Measurements from ENCODE around the gene AKR1B15. TPM values are rescaled to one million over a fixed set of nuclear protein-coding genes. Genes with fewer than 3 reads are reported as not detected.
"Not testable (repeated sequence)": the region's sequence is repeated elsewhere in the genome, so short reads cannot be mapped to it uniquely, and the experiment has no call there.

AKR1B15 gene
- total RNA-seq, 1 donor from 2014 or later = 0.31 TPM

GRCh38 chr7:134565643-134566136 is 16.8 kb downstream of the AKR1B15 start:
- peak; percentile 45 for DNase-seq

- no peak for DNase-seq
Observed at GRCh38 chr7:134567368-134567767, 18.5 kb downstream of the AKR1B15 start.

- not testable (repeated sequence) for DNase-seq
Observed at GRCh38 chr7:134569962-134570361, 21.1 kb downstream of the AKR1B15 start.

GRCh38 chr7:134571101-134571500 is 22.2 kb downstream of the AKR1B15 start:
- DNase-seq = no peak

- DNase-seq = no peak
Observed at GRCh38 chr7:134571746-134572461, 23.0 kb downstream of the AKR1B15 start.

- no peak for DNase-seq
Observed at GRCh38 chr7:134574322-134574721, 25.4 kb downstream of the AKR1B15 start.

- no peak for DNase-seq
Observed at GRCh38 chr7:134584290-134584689, 35.4 kb downstream of the AKR1B15 start.

GRCh38 chr7:134585897-134586296 is 37.0 kb downstream of the AKR1B15 start:
- no peak for DNase-seq

- no peak for DNase-seq
Observed at GRCh38 chr7:134587750-134588149, 38.8 kb downstream of the AKR1B15 start.

GRCh38 chr7:134589491-134589941 is 40.6 kb downstream of the AKR1B15 start:
- no peak for DNase-seq

GRCh38 chr7:134593530-134594392 is 44.9 kb downstream of the AKR1B15 start:
- DNase-seq = peak; percentile 56

- DNase-seq = no peak
Observed at GRCh38 chr7:134594877-134595276, 46.0 kb downstream of the AKR1B15 start.

- peak; percentile 75 for DNase-seq
Observed at GRCh38 chr7:134599371-134599770, 50.5 kb downstream of the AKR1B15 start.

GRCh38 chr7:134601459-134601858 is 52.5 kb downstream of the AKR1B15 start:
- no peak for DNase-seq

GRCh38 chr7:134602881-134603451 is 54.1 kb downstream of the AKR1B15 start:
- peak; percentile 32 for DNase-seq

GRCh38 chr7:134605978-134606923 is 57.3 kb downstream of the AKR1B15 start:
- peak; percentile 87 for DNase-seq

GRCh38 chr7:134611611-134612151 is 62.8 kb downstream of the AKR1B15 start:
- no peak for DNase-seq

GRCh38 chr7:134612197-134612596 is 63.3 kb downstream of the AKR1B15 start:
- no peak for DNase-seq

- DNase-seq = peak; percentile 10
Observed at GRCh38 chr7:134613623-134614347, 64.9 kb downstream of the AKR1B15 start.

- DNase-seq = no peak
Observed at GRCh38 chr7:134616611-134617010, 67.7 kb downstream of the AKR1B15 start.
